GM12878 (cell line): ENCODE data around the gene LIN37. TPM values are rescaled to one million over a fixed set of nuclear protein-coding genes. Genes with fewer than 3 reads are reported as not detected.

Source experiments
- DPF2 ChIP-seq: fragments of 450-650 bp; IDR thresholded peaks from 2 replicates; pipeline ENCODE4 v1.6.1; 2017; ENCODE audit warnings: mild to moderate bottlenecking
- E4F1 ChIP-seq: fragments of 450-650 bp; IDR thresholded peaks from 2 replicates; pipeline ENCODE4 v1.6.1; 2018; ENCODE audit warnings: borderline replicate concordance, mild to moderate bottlenecking; ENCODE audit not compliant: partially characterized antibody
- KAT2A ChIP-seq: conservative IDR thresholded peaks from 2 replicates; pipeline ENCODE4 v1.6.1; 2011; ENCODE audit warnings: low read depth, low read length; ENCODE audit not compliant: control insufficient read depth
- MYB ChIP-seq: fragments of 150-350 bp; IDR thresholded peaks from 2 replicates; pipeline ENCODE4 v1.6.1; 2014; ENCODE audit warnings: mild to moderate bottlenecking, low read depth, low read length, borderline replicate concordance
- RCOR1 ChIP-seq: conservative IDR thresholded peaks from 2 replicates; pipeline ENCODE4 v1.6.1; 2012; ENCODE audit warnings: low read depth, low read length, improper control_type of control experiment
- SMC3 ChIP-seq: IDR thresholded peaks from 2 replicates; pipeline ENCODE4 v1.6.1; 2011; ENCODE audit warnings: low read length, improper control_type of control experiment, borderline replicate concordance
- STAT3 ChIP-seq: IDR thresholded peaks from 2 replicates; pipeline ENCODE4 v1.6.1; 2011; ENCODE audit warnings: low read depth, low read length, improper control_type of control experiment
- TARDBP ChIP-seq: IDR thresholded peaks from 2 replicates; pipeline ENCODE4 v1.6.1; 2016; ENCODE audit warnings: borderline replicate concordance
- ZBTB4 ChIP-seq: fragments of 450-650 bp; formaldehyde crosslinking; IDR thresholded peaks from 2 replicates; pipeline ENCODE4 v1.4.0; 2022; ENCODE audit warnings: mild to moderate bottlenecking, moderate library complexity
- polyA plus RNA-seq, 11 experiments: library from polyadenylated mRNA; depleted of rRNA in 4 of 11; unstranded in 6 of 11; stranded (reverse) in 5 of 11; fragments of >200 nt; fragmentation: Nextera tagmentation in 4 of 11; fragmentation: Illumina TruSeq in 1 of 11; extraction: Ambion mirVana in 4 of 11; extraction: Trizol in 1 of 11; gene quantifications; 1 replicate in 1 of 11; 2 replicates in 10 of 11; pipeline versions ENCODE4 v1.2.1 to v1.2.3, GENCODE V29; 2011 to 2016; ENCODE audit warnings: inconsistent platforms in 2 of 11, missing spikeins in 2 of 11, low read depth in 1 of 11
- total RNA-seq, 4 experiments: library from RNA; depleted of rRNA in 3 of 4; stranded (reverse); fragments of >200 nt in 3 of 4; fragmentation: Illumina TruSeq in 1 of 4; extraction: Trizol in 1 of 4; gene quantifications; 2 replicates each; pipeline versions ENCODE4 v1.2.1 to v1.2.3, GENCODE V29; 2013 to 2021

LIN37 gene
- total and polyA plus RNA-seq, 10 of the 15 experiments (the other 5 are each of a cell fraction or from before 2014, with no cell fraction given): 0.69 to 11.9 (median 7.6) TPM

- TF ChIP-seq ZBTB4 (CRISPR knock-in tag) (no peak), RCOR1 (no peak), E4F1 (no peak), SMC3 (no peak), DPF2 (no peak), MYB (no peak), KAT2A (no peak), TARDBP (no peak), STAT3 (no peak)
Observed at GRCh38 chr19:35780058-35780457, 31.7 kb downstream of the LIN37 start (continued).
